ENCODE measurements around the gene TMEM235.
A peak's percentile ranks its signal among the peaks of the same experiment; 100 is the strongest.

Gene TMEM235

DNA sequence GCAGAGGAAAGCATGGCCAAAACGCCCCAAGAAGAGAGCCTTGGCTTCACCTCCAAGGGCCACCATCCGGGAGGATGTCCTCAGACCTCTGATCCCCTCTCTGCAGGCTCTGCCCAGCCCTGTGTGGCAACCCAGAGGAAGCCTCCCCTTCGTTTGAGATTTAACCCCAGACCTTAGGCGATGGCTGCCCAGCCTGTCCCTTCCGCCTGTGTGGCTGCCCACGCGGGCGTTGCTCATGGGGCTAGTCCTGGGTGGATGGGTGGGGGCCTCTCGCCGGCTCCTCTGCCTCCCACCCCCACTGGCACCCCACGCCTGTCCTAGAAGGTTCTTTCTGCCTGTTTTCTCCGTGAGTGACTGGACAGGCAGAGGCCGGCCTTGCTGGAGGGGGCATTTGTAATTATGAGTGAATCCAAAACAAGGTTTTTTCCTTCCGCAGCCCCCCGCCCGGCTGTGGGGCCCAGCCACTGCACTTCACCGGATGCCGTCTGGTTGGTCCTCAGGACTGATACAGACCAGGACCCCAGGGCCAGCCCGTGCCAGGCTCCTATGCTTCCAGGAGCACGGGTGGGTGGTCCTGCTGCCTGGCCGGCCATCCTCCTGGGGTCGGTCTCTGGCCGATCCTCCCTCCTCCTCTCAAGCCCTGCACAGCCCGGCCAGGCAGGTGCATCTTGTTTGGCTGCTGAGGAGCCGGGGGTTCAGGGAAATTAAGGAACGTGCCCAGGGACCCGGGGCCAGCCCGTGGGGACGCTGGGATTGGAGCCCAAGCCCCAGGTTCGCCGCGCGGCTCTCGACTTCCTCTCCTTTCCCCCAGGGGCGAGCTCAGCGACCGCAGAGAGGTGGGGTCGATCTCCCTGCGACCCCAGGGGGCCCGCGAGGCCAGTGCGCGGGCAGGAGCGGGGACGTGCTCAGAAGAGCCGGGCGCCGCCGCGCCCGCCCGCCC lies at the start of gene TMEM235:
TSS of gene TMEM235 (plus strand) at position 636 of the 940 bp plus-strand sequence. CDS start 393 bp downstream, outside the sequence.
- DNase-seq: no peak

DNA sequence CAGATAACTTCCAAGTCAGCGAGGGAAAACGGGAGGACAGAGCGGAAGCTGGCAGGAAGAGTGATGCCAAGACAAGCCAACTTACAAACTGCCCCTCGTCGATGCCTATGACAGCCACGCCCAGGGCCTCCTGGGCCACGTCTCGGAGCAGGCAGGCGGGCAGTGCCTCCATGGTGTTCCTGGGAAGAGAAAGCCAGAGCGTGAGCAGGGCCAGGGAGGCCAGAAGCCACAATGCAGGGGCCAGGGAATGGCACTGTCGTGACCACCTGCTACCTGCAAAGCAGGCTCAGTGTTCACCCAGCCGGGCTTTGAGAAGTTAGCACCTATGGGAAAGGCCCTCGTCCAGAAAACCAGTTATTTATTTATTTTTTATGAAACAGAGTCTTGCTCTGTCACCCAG lies 48.9 kb upstream of the TMEM235 start:
- DNase-seq: no peak

GRCh38 chr17:78183916-78184315 lies 47.5 kb upstream of the TMEM235 start:
- DNase-seq: no peak

DNA sequence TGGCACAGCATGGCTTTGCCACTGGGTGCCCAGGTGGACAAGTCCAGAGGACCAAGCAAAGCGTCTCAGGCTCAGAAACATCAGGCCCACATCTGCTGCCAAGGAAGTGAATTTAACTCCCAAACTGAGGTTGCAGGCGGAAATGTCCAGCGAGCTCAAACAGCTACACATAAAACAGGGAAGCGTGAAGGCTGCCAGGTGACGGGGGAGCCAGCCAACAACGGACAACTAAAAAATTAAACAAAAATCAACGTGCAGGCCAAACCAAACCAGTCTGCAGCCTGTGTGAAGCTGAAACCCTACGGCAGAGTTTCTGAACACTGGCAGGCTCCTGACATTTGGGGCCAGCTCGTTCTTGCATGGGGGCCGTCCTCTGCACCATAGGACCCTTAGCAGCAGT lies 47.1 kb upstream of the TMEM235 start:
- DNase-seq: no peak

GRCh38 chr17:78184868-78185267 lies 46.6 kb upstream of the TMEM235 start:
- DNase-seq: no peak

GRCh38 chr17:78185981-78186691 lies 45.3 kb upstream of the TMEM235 start:
- DNase-seq: no peak

GRCh38 chr17:78186692-78187595 lies 44.5 kb upstream of the TMEM235 start, which contains the start of the genes AFMID and TK1:
Gene AFMID, plus strand, starts transcription at chr17:78187362. Its CDS starts 9 bp downstream, at chr17:78187371.
Gene TK1, minus strand, starts transcription at chr17:78187052. Its CDS starts 58 bp downstream, at chr17:78186994.
- DNase-seq: peak; percentile 94

DNA sequence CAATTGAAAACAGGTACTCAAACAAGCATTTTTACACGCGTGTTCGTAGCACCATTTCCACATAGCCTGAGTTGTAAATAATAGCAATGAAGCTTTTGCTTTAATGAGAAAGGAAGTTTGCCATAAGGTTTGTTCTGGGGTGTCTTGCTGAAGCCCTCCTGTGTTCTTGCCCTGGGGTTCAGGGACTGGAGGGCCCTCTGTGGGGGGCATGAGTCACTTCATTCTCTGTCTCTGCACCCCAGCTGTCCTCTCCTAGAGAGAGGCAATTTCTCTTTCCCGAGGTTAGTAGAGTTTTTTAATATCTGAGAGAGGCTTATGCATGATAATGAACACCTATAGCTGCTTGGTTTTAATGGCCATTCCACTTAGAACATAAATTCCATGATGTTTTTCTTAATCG lies 34.7 kb upstream of the TMEM235 start:
- no peak for DNase-seq

- DNase-seq: no peak
Measured at GRCh38 chr17:78197147-78197832, 34.1 kb upstream of the TMEM235 start.

DNA sequence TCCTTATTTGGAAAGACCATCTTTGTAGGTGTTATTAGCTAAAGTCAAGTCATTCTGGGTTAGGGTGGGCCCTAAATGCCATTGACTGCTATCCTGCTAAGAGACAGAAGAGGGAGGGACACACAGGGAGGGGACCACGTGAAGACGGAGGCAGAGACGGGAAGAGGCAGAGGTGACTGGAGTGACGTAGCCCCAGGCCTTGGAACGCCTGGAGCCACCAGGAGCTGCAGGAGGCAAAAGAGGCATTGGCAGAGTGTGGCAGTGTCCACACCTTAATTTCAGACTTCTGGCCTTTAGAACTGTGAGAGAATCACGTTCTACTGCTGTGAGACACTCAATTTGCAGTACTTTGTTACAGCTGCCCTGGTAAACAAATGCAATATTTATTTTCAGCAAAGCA lies 31.0 kb upstream of the TMEM235 start:
- no peak for DNase-seq

- no peak for DNase-seq
Measured at GRCh38 chr17:78202666-78203065, 28.8 kb upstream of the TMEM235 start.

DNA sequence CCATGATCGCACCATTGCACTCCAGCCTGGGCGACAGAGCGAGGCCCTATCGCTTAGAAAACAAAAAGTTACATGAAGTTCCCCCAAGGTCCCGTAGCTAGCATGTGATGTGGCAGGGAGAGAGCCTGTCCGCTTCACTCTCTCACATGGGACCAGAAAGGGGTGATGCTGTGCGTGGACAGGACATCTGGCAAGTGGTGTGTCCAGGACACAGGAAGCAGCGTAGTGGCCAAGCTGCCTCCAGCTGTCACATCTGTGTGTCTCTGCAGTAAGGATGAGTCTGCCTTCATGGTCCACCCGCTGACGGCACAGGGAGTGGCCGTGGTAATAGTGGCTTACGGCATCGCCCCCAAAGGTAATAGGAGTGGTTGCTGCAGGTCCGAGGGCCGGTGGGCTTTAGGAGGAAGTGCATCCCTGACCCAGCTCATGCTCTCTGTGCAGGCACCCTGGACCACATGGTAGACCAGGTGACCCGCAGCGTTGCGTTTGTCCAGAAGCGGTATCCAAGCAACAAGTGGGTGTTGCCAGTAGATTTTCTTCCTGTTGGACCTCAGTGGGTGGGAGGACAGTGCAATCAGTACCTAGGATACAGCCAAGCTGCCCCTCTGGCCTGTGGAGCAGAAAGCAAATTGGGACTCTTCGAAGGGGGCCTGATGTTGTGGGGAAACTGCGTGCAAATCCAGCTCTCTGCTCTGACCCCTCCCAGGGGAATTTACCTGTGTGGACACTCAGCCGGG lies 26.9 kb upstream of the TMEM235 start:
- DNase-seq: no peak

- DNase-seq: no peak
Measured at GRCh38 chr17:78205124-78205775, 26.2 kb upstream of the TMEM235 start.

DNA sequence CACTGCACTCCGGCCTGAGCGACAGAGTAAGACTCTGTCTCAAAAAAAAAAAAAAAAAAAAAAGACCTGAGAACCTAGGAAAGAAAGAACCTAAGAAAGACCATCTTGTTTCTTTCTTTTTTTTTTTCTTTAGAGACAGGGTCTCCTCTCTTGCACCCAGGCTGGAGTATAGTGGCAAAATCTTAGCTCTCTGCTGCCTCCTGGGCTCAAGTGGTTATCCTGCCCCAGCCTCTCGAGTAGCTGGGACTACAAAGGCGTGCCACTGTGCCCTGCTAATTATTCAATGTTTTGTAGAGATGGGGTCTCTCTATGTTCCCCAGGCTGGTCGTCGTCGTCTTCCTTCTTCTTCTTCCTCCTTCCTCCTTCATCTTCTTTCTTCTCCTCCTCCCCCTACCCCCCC lies 25.1 kb upstream of the TMEM235 start:
- DNase-seq: no peak

DNA sequence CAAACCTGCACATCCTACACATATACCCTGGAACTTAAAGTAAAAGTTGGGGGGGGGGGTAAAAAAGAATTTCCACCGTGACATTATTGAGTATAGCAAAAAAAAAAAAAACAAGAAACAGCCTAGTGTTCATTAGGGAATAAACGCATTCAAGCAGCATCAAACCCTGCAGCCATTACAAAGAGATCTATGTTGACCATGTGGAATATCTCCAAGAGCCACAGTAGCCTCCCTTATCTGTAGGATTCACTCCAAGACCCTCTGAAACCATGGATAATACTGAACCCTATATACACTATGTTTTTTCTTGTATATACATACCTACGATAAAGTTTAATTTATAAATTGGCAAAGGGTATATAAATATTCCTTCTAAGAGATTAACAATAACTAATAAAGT lies 22.9 kb upstream of the TMEM235 start:
- no peak for DNase-seq

GRCh38 chr17:78210111-78210510 lies 21.3 kb upstream of the TMEM235 start:
- no peak for DNase-seq

- DNase-seq: no peak
Measured at GRCh38 chr17:78211032-78211431, 20.4 kb upstream of the TMEM235 start.

DNA sequence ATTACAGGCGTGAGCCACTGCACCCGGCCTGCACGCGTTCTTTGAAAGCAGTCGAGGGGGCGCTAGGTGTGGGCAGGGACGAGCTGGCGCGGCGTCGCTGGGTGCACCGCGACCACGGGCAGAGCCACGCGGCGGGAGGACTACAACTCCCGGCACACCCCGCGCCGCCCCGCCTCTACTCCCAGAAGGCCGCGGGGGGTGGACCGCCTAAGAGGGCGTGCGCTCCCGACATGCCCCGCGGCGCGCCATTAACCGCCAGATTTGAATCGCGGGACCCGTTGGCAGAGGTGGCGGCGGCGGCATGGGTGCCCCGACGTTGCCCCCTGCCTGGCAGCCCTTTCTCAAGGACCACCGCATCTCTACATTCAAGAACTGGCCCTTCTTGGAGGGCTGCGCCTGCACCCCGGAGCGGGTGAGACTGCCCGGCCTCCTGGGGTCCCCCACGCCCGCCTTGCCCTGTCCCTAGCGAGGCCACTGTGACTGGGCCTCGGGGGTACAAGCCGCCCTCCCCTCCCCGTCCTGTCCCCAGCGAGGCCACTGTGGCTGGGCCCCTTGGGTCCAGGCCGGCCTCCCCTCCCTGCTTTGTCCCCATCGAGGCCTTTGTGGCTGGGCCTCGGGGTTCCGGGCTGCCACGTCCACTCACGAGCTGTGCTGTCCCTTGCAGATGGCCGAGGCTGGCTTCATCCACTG lies 17.3 kb upstream of the TMEM235 start, which contains the start of gene BIRC5:
TSS of gene BIRC5 (plus strand) at position 238 of the 690 bp plus-strand sequence. CDS start at position 302, 64 bp downstream.
- DNase-seq: peak; percentile 81

DNA sequence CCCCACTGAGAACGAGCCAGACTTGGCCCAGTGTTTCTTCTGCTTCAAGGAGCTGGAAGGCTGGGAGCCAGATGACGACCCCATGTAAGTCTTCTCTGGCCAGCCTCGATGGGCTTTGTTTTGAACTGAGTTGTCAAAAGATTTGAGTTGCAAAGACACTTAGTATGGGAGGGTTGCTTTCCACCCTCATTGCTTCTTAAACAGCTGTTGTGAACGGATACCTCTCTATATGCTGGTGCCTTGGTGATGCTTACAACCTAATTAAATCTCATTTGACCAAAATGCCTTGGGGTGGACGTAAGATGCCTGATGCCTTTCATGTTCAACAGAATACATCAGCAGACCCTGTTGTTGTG lies 16.7 kb upstream of the TMEM235 start:
- DNase-seq: no peak

Measured in NCI-H226 (cell line).